Activated effector memory CD4-positive, alpha-beta T cell treated with anti-CD3 and anti-CD28 coated beads, Interleukin-2, amount 50 U/mL, for 16 hours (primary cell): ENCODE measurements around the gene SNCG.
"Not testable (repeated sequence)": the region's sequence is repeated elsewhere in the genome, so short reads cannot be mapped to it uniquely, and the experiment has no call there.

Experiments
- DNase-seq: peaks from one replicate; pipeline ENCODE4 v3.0.0-alpha.2; 2020

The SNCG gene

GRCh38 chr10:86945361-86946212 is 12.8 kb upstream of the SNCG start:
- DNase-seq: peak; percentile 39

GRCh38 chr10:86946213-86947155 is 11.9 kb upstream of the SNCG start:
- peak; percentile 41 for DNase-seq

- DNase-seq: peak; percentile 2
These were observed 10.6 kb upstream of the SNCG start for GRCh38 chr10:86947806-86948205.

GRCh38 chr10:86950349-86950748 is 8.1 kb upstream of the SNCG start:
- DNase-seq: peak; percentile 50

GRCh38 chr10:86951184-86951761 is 7.1 kb upstream of the SNCG start:
- peak; percentile 30 for DNase-seq

- peak; percentile 31 for DNase-seq
These were observed 6.3 kb upstream of the SNCG start for GRCh38 chr10:86952106-86952505.

- not testable (repeated sequence) for DNase-seq
These were observed 5.7 kb upstream of the SNCG start for GRCh38 chr10:86952697-86953096.

GRCh38 chr10:86953747-86954680 is 4.4 kb upstream of the SNCG start:
- peak; percentile 43 for DNase-seq

GRCh38 chr10:86954681-86955500 is 3.5 kb upstream of the SNCG start:
- no peak for DNase-seq

- no peak for DNase-seq
These were observed 2.8 kb upstream of the SNCG start for GRCh38 chr10:86955501-86956194.

- DNase-seq: no peak
These were observed 2.1 kb upstream of the SNCG start for GRCh38 chr10:86956195-86956847.

- no peak for DNase-seq
These were observed 1.5 kb upstream of the SNCG start for GRCh38 chr10:86956848-86957448.

GRCh38 chr10:86957471-86958115 is 806 bp upstream of the SNCG start, which contains the start of gene MMRN2:
MMRN2 (minus strand) TSS chr10:86957615; CDS start chr10:86957541, 74 bp downstream.
- no peak for DNase-seq

GRCh38 chr10:86958901-86959736 is 720 bp downstream of the SNCG start:
- peak; percentile 58 for DNase-seq

GRCh38 chr10:86959737-86960002 is 1.3 kb downstream of the SNCG start:
- DNase-seq: peak; percentile 57

- peak; percentile 73 for DNase-seq
These were observed 1.8 kb downstream of the SNCG start for GRCh38 chr10:86960003-86960862.

- DNase-seq: peak; percentile 45
These were observed 2.5 kb downstream of the SNCG start for GRCh38 chr10:86960863-86961434.
